SK-N-SH (cell line): ENCODE data around the gene ABCA3.

Source experiments
- GABPA ChIP-seq: IDR thresholded peaks from 2 replicates; pipeline ENCODE4 v1.4.0; 2012; ENCODE audit warnings: low read depth, mild to moderate bottlenecking
- MAX ChIP-seq: IDR thresholded peaks from 2 replicates; pipeline ENCODE4 v1.4.0; 2012; ENCODE audit warnings: low read depth

- TF ChIP-seq GABPA (no peak), MAX (no peak)
These were observed 9.2 kb downstream of the ABCA3 start for GRCh38 chr16:2331199-2331930.
